PFSK-1 (cell line): Measurements from ENCODE around the gene RSPH1.

ENCODE experiments used
- POLR2AphosphoS5 ChIP-seq: IDR thresholded peaks from 2 replicates; pipeline ENCODE4 v1.6.1; 2012; ENCODE audit warnings: low read depth, mild to moderate bottlenecking, control low read depth, low read length, moderate library complexity
- SIN3A ChIP-seq: IDR thresholded peaks from 2 replicates; pipeline ENCODE4 v1.6.1; 2012; ENCODE audit warnings: mild to moderate bottlenecking, low read length, moderate library complexity, borderline replicate concordance; ENCODE audit not compliant: insufficient read depth
- TAF1 ChIP-seq: IDR thresholded peaks from 2 replicates; pipeline ENCODE4 v1.6.1; 2012; ENCODE audit warnings: low read length, control low read depth, borderline replicate concordance; ENCODE audit not compliant: insufficient read depth
- TF ChIP-seq, protein P1 (sequence below), 2 experiments: IDR thresholded peaks; 2 replicates each; pipeline versions ENCODE4 v1.6.1 to v1.8.0; 2011 to 2012; ENCODE audit warnings: low read depth in 2 of 2, low read length in 2 of 2, control low read depth in 1 of 2, inconsistent platforms in 1 of 2, mild to moderate bottlenecking in 1 of 2, moderate library complexity in 1 of 2; ENCODE audit not compliant: insufficient read depth in 1 of 2

DNA sequence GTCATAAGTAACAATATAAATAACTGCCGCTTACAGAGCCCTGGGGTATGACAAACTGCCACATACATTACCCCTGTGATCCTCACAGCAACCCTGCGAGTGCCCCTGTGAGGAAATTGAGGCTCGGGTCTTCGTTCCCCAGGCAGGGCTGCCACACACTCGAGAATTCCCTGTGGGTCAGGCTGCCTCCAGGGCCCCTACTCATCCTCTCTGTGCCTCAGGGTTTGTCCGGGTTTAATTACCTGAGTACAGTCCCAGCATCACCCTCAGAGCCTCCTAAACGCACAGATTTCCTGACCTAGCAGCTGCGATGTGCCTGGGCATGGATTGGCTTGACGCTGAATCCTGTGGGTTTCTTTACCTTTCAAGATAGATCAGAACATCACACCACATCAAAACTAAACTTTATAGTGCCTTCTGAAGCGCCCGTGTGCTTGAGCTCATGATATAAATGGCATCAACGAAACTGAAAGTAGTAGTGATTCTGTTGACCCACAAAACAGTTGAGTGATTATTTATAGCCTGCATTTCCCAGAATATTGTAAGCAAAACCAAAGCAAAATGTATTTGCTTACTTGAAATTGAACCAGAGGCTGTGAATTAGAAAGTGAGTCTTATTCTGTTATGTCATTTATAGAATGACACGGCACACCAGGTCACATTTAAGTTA, 31.6 kb upstream of the RSPH1 start:
- TF ChIP-seq, protein P1, sequence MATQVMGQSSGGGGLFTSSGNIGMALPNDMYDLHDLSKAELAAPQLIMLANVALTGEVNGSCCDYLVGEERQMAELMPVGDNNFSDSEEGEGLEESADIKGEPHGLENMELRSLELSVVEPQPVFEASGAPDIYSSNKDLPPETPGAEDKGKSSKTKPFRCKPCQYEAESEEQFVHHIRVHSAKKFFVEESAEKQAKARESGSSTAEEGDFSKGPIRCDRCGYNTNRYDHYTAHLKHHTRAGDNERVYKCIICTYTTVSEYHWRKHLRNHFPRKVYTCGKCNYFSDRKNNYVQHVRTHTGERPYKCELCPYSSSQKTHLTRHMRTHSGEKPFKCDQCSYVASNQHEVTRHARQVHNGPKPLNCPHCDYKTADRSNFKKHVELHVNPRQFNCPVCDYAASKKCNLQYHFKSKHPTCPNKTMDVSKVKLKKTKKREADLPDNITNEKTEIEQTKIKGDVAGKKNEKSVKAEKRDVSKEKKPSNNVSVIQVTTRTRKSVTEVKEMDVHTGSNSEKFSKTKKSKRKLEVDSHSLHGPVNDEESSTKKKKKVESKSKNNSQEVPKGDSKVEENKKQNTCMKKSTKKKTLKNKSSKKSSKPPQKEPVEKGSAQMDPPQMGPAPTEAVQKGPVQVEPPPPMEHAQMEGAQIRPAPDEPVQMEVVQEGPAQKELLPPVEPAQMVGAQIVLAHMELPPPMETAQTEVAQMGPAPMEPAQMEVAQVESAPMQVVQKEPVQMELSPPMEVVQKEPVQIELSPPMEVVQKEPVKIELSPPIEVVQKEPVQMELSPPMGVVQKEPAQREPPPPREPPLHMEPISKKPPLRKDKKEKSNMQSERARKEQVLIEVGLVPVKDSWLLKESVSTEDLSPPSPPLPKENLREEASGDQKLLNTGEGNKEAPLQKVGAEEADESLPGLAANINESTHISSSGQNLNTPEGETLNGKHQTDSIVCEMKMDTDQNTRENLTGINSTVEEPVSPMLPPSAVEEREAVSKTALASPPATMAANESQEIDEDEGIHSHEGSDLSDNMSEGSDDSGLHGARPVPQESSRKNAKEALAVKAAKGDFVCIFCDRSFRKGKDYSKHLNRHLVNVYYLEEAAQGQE (IDR thresholded peaks at IDR 0.05; ENCODE audit: insufficient read depth in 1 of 2, low read depth in 2 of 2, low read length in 2 of 2), result no peak
- TF ChIP-seq POLR2AphosphoS5 (no peak), TAF1 (no peak), SIN3A (no peak)
